GM12873 (cell line): ENCODE data around the gene NAT8L.

Source experiments
- CTCF ChIP-seq: IDR thresholded peaks from 2 replicates; pipeline ENCODE4 v1.5.1; 2012; ENCODE audit warnings: low read depth, mild to moderate bottlenecking, moderate library complexity, low read length, control low read depth; ENCODE audit not compliant: insufficient read depth; ENCODE audit errors: missing control alignments

Gene NAT8L

GRCh38 chr4:2116687-2117400 lies 57.7 kb downstream of the NAT8L start:
- TF ChIP-seq CTCF: no peak
